Liver (tissue), 9 donors: Measurements from ENCODE around the gene DTNA. TPM values are rescaled to one million over a fixed set of nuclear protein-coding genes. Genes with fewer than 3 reads are reported as not detected.

Source experiments
- DNase-seq: peaks from one replicate; pipeline ENCODE4 v3.0.0-alpha.2; 2017; ENCODE audit warnings: low spot score
- H3K27ac ChIP-seq, 2 donors: one replicate each; pipeline ENCODE4 v1.7.0; 2013; ENCODE audit warnings: inconsistent platforms in 2 of 2, low read length in 2 of 2, control low read depth in 1 of 2, low read depth in 1 of 2, mild to moderate bottlenecking in 1 of 2
- H3K27me3 ChIP-seq, 4 donors: one replicate each; pipeline versions ENCODE4 v1.6.1 to v1.7.0; 2013; ENCODE audit warnings: low read length in 3 of 4, inconsistent platforms in 1 of 4, mild to moderate bottlenecking in 1 of 4, moderate library complexity in 1 of 4; ENCODE audit not compliant: control insufficient read depth in 4 of 4, insufficient read depth in 4 of 4
- H3K36me3 ChIP-seq, 4 donors: one replicate each; pipeline versions ENCODE4 v1.6.1 to v1.7.0; 2013; ENCODE audit warnings: low read length in 3 of 4, mild to moderate bottlenecking in 3 of 4, low read depth in 1 of 4, moderate library complexity in 1 of 4; ENCODE audit not compliant: control insufficient read depth in 4 of 4, insufficient read depth in 3 of 4
- H3K4me1 ChIP-seq, 4 donors: one replicate each; pipeline versions ENCODE4 v1.6.1 to v1.7.0; 2013; ENCODE audit warnings: low read length in 3 of 4, mild to moderate bottlenecking in 3 of 4, moderate library complexity in 1 of 4; ENCODE audit not compliant: control insufficient read depth in 4 of 4, insufficient read depth in 4 of 4
- H3K4me3 ChIP-seq, 3 donors: one replicate each; pipeline versions ENCODE4 v1.6.1 to v1.7.0; 2013; ENCODE audit warnings: low read length in 3 of 3, control low read depth in 1 of 3, low read depth in 1 of 3, mild to moderate bottlenecking in 1 of 3
- H3K9ac ChIP-seq, 2 donors: one replicate each; pipeline ENCODE4 v1.7.0; 2013; ENCODE audit warnings: low read length in 2 of 2, mild to moderate bottlenecking in 2 of 2, moderate library complexity in 2 of 2, control low read depth in 1 of 2, low read depth in 1 of 2
- H3K9me3 ChIP-seq, 4 donors: one replicate each; pipeline versions ENCODE4 v1.6.1 to v1.7.0; 2013; ENCODE audit warnings: low read length in 3 of 4; ENCODE audit not compliant: control insufficient read depth in 4 of 4
- ATF3 ChIP-seq: IDR thresholded peaks from 2 replicates; pipeline ENCODE4 v1.6.1; 2016; ENCODE audit warnings: antibody characterized with exemption
- CTCF ChIP-seq: fragments of 150-350 bp; IDR thresholded peaks from 2 replicates; pipeline ENCODE4 v1.5.1; 2017; ENCODE audit warnings: improper control_type of control experiment, low read depth, low read length; ENCODE audit not compliant: missing input control
- EGR1 ChIP-seq, 2 donors: IDR thresholded peaks; 2 replicates each; pipeline ENCODE4 v1.6.1; 2016 to 2018; ENCODE audit warnings: antibody characterized with exemption in 2 of 2, low read depth in 2 of 2
- FOXA1 ChIP-seq: IDR thresholded peaks from 2 replicates; pipeline ENCODE4 v1.6.1; 2016; ENCODE audit warnings: antibody characterized with exemption
- FOXA2 ChIP-seq: IDR thresholded peaks from 2 replicates; pipeline ENCODE4 v1.6.1; 2016; ENCODE audit warnings: antibody characterized with exemption
- GABPA ChIP-seq, 2 donors: IDR thresholded peaks in 1 of 2; conservative IDR thresholded peaks in 1 of 2; 2 replicates each; pipeline ENCODE4 v1.6.1; 2016; ENCODE audit warnings: antibody characterized with exemption in 2 of 2, mild to moderate bottlenecking in 1 of 2, moderate library complexity in 1 of 2
- HNF4A ChIP-seq, 2 donors: conservative IDR thresholded peaks; 2 replicates each; pipeline ENCODE4 v1.6.1; 2016; ENCODE audit warnings: antibody characterized with exemption in 2 of 2, mild to moderate bottlenecking in 2 of 2
- HNF4G ChIP-seq: IDR thresholded peaks from 2 replicates; pipeline ENCODE4 v1.6.1; 2016; ENCODE audit warnings: antibody characterized with exemption
- JUND ChIP-seq, 2 donors: IDR thresholded peaks; 2 replicates each; pipeline ENCODE4 v1.6.1; 2016; ENCODE audit warnings: antibody characterized with exemption in 2 of 2
- MAX ChIP-seq: IDR thresholded peaks from 2 replicates; pipeline ENCODE4 v1.6.1; 2016; ENCODE audit warnings: antibody characterized with exemption
- NR2F2 ChIP-seq: IDR thresholded peaks from 2 replicates; pipeline ENCODE4 v1.6.1; 2016; ENCODE audit warnings: antibody characterized with exemption
- RAD21 ChIP-seq, 2 donors: IDR thresholded peaks; 2 replicates each; pipeline ENCODE4 v1.6.1; 2016; ENCODE audit warnings: antibody characterized with exemption in 2 of 2, mild to moderate bottlenecking in 2 of 2
- REST ChIP-seq: IDR thresholded peaks from 2 replicates; pipeline ENCODE4 v1.6.1; 2016; ENCODE audit warnings: antibody characterized with exemption, mild to moderate bottlenecking
- RXRA ChIP-seq, 2 donors: IDR thresholded peaks; 2 replicates each; pipeline ENCODE4 v1.6.1; 2017 to 2018; ENCODE audit warnings: antibody characterized with exemption in 2 of 2, mild to moderate bottlenecking in 1 of 2
- SP1 ChIP-seq: IDR thresholded peaks from 2 replicates; pipeline ENCODE4 v1.6.1; 2018; ENCODE audit warnings: antibody characterized with exemption, mild to moderate bottlenecking
- TAF1 ChIP-seq: conservative IDR thresholded peaks from 2 replicates; pipeline ENCODE4 v1.6.1; 2016; ENCODE audit warnings: antibody characterized with exemption, mild to moderate bottlenecking
- YY1 ChIP-seq: IDR thresholded peaks from 2 replicates; pipeline ENCODE4 v1.6.1; 2016; ENCODE audit warnings: antibody characterized with exemption, mild to moderate bottlenecking
- ZBTB33 ChIP-seq: IDR thresholded peaks from 2 replicates; pipeline ENCODE4 v1.6.1; 2016; ENCODE audit warnings: antibody characterized with exemption
- polyA plus RNA-seq, 2 donors: library from polyadenylated mRNA; stranded (reverse) in 1 of 2; unstranded in 1 of 2; fragments of 200-250 nt in 1 of 2; fragments of >200 nt in 1 of 2; fragmentation: Nextera tagmentation in 1 of 2; extraction: Ambion mirVana in 1 of 2; gene quantifications; one replicate each; pipeline versions ENCODE4 v1.2.1 to v1.2.3, GENCODE V29; 2013 to 2015
- total RNA-seq, 2 donors: library from RNA; depleted of rRNA; stranded (reverse); fragments of >200 nt; gene quantifications; one replicate each; pipeline ENCODE4 v1.2.3, GENCODE V29; 2014
- donor health status: healthy.
- donor health status: healthy.
- donor health status: healthy.
- donor health status: healthy.
- donor health status: healthy.

The DTNA gene
- total and polyA plus RNA-seq, 4 donors = 0.33 to 3.2 (median 1.4) TPM

GRCh38 chr18:34923911-34924310 lies 213.8 kb downstream of the DTNA start:
- DNase-seq = no peak
- TF ChIP-seq FOXA1 (no peak), EGR1 (IDR thresholded peaks at IDR 0.05; ENCODE audit: low read depth in 2 of 2) (no peak), JUND (IDR thresholded peaks at IDR 0.05) (no peak), ATF3 (no peak), GABPA (IDR thresholded peaks at IDR 0.05 in 1 of 2, conservative IDR thresholded peaks at IDR 0.05 in 1 of 2) (no peak), REST (no peak), SP1 (no peak), ZBTB33 (no peak), NR2F2 (no peak), RXRA (IDR thresholded peaks at IDR 0.05) (no peak), HNF4A (conservative IDR thresholded peaks at IDR 0.05) (no peak), HNF4G (no peak), RAD21 (IDR thresholded peaks at IDR 0.05) (no peak), YY1 (no peak), FOXA2 (no peak), MAX (no peak), TAF1 (no peak)
- Histone ChIP-seq H3K36me3 (no peaks in the 10 kb centered on the region), H3K9ac (no peak overlapping the region), H3K27ac (no peak overlapping the region), H3K4me3 (no peak overlapping the region), H3K9me3 (no peaks in the 10 kb centered on the region), H3K4me1 (no peaks in the 10 kb centered on the region), H3K27me3 (no peaks in the 10 kb centered on the region)

GRCh38 chr18:34926683-34927082 lies 216.6 kb downstream of the DTNA start:
- peaks cover 0 to 2% (median 0%) of the 10 kb centered on the region in 4 donors for H3K4me1 ChIP-seq
- no peaks in the 10 kb centered on the region for H3K36me3 ChIP-seq
- no peak overlapping the region for H3K27ac ChIP-seq
- no peak overlapping the region for H3K9ac ChIP-seq
- TF ChIP-seq RXRA (IDR thresholded peaks at IDR 0.05) = no peak
- no peak for TF ChIP-seq JUND (IDR thresholded peaks at IDR 0.05)
- TF ChIP-seq REST = no peak
- TF ChIP-seq YY1 = no peak
- TF ChIP-seq MAX = no peak
- TF ChIP-seq CTCF = no peak
- H3K9me3 ChIP-seq = no peaks in the 10 kb centered on the region
- DNase-seq = no peak
- H3K4me3 ChIP-seq = no peak overlapping the region
- no peaks in the 10 kb centered on the region for H3K27me3 ChIP-seq
